Measurements from ENCODE around the gene CNTLN.

GRCh38 chr9:17519761-17520160 lies 384.9 kb downstream of the CNTLN start:
- TF ChIP-seq TFCP2L1 (CRISPR knock-in tag; IDR thresholded peaks at IDR 0.05) (no peak), RAD21 (conservative IDR thresholded peaks at IDR 0.05 in 1 of 2, IDR thresholded peaks at IDR 0.05 in 1 of 2) (no peak), NPAS2 (CRISPR knock-in tag; IDR thresholded peaks at IDR 0.05; ENCODE audit: borderline replicate concordance) (no peak), CTCF (IDR thresholded peaks at IDR 0.05) (no peak), EP300 (IDR thresholded peaks at IDR 0.05) (no peak), CHD2 (IDR thresholded peaks at IDR 0.05; ENCODE audit: low read length, partially characterized antibody) (no peak), JUN (IDR thresholded peaks at IDR 0.05) (no peak), MYC (IDR thresholded peaks at IDR 0.05; ENCODE audit: borderline replicate concordance, low read length) (no peak), POLR2A (IDR thresholded peaks at IDR 0.05; ENCODE audit: low read length) (no peak), BHLHE40 (IDR thresholded peaks at IDR 0.05; ENCODE audit: low read depth, low read length) (no peak), HMGXB4 (CRISPR knock-in tag; IDR thresholded peaks at IDR 0.05; ENCODE audit: borderline replicate concordance) (no peak), JUNB (IDR thresholded peaks at IDR 0.05) (no peak), FOSL2 (IDR thresholded peaks at IDR 0.05) (no peak), FOSL2 (CRISPR knock-in tag; IDR thresholded peaks at IDR 0.05) (no peak)
